ENCODE measurements around the gene JPH3.

DNA sequence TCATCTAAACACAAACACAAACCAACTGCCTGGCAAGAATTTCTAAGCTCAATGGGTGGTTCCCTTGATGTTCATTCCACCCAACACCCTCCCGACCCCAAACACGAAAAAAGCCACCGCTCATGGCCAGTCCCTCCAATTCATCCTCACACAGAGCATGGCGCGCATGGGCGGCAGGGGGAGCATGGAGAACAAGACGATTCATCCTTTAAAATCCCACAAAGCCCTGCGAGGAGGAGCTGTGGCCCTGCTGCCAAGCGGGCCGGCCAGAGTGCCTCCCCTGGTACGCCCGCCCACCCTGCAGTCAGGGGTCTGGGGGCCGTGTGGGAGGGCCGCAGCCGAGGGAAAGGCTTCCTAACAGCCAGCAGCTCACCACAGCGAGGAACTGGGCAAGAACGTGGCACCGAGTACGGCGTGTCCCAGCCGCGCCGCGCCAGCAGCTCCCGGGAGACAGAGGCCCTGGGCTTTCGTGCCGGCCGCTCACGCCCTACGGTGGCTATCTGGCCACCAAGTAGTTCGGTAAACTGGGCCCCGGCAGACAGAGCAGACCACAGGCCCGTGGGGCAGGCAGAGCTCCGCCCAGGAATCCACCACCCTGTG, 102.5 kb downstream of the JPH3 start:
- TF ChIP-seq, protein P1, sequence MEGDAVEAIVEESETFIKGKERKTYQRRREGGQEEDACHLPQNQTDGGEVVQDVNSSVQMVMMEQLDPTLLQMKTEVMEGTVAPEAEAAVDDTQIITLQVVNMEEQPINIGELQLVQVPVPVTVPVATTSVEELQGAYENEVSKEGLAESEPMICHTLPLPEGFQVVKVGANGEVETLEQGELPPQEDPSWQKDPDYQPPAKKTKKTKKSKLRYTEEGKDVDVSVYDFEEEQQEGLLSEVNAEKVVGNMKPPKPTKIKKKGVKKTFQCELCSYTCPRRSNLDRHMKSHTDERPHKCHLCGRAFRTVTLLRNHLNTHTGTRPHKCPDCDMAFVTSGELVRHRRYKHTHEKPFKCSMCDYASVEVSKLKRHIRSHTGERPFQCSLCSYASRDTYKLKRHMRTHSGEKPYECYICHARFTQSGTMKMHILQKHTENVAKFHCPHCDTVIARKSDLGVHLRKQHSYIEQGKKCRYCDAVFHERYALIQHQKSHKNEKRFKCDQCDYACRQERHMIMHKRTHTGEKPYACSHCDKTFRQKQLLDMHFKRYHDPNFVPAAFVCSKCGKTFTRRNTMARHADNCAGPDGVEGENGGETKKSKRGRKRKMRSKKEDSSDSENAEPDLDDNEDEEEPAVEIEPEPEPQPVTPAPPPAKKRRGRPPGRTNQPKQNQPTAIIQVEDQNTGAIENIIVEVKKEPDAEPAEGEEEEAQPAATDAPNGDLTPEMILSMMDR (conservative IDR thresholded peaks at IDR 0.05): no peak
- no peak for TF ChIP-seq EZH2 (IDR thresholded peaks at IDR 0.05; ENCODE audit: low read depth)
